Measurements from ENCODE around the gene UBE2E2.

UBE2E2 gene

DNA sequence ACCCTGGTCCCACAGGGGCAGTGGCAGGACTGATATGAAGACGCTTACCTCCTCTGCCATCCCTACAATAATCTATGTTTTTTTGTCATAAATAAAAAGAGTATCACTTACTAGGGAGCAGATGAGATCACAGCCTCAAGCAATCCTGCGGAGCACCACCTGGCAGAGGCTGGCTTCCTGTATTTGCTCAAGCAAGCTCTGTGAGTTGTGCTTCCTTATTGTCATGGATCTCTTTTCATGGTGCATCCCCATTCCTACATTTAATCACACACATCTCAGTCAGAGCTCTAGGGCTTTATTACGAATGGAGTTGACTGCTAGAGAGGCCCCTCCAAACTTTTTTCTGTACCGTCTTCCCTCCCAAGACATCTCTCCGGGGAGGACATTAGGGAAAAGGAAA is 186.0 kb downstream of the UBE2E2 start:
- DNase-seq (ENCODE audit: low read depth in 2 of 2): no peak

DNA sequence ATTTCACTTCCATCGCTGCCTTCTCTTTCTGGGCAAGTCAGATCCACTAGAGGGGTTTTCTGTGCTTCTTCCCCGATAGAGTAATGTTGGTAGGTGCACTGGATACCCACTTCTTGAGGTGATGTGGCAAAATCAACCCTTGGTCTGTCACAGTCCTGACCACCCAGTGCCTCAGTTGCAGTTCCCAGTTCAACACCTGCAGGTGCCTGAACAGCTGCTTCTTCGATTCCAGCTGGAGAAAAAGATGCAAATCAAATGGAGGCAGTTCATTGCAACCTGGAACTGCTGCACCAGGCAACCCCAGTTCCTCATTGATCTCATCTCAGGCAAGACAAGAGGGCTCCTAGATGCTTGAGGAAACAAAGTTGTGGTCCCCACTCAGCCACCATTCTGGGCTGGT is 186.6 kb downstream of the UBE2E2 start:
- DNase-seq (ENCODE audit: low read depth in 2 of 2): no peak

GRCh38 chr3:23390446-23390845 is 187.3 kb downstream of the UBE2E2 start:
- DNase-seq (ENCODE audit: low read depth in 2 of 2): no peak

DNA sequence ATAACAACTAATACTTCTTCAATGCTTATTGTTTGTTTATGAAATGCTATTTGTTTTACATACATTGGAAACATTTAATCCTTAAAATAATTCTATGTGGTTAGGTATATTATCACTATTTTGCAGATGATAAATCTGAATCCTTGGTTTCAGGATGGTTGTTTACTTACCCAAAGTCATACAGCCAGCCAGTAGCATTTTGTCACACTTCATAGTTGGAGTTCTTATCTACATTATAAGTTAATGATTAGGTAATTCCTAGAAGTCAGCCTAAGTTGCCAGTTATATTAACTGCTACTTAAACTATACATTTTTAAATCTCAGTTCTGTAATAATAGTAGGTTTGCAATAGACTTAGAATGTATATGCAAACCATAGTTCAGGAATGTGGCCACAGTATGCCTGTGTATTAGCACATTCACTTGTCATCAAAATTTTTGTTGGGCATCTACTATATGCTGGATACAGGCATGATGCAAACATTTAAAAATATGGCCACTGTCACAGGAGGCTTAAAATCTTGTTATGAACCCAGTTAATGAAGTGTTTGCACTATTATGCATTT is 187.9 kb downstream of the UBE2E2 start:
- DNase-seq (ENCODE audit: low read depth in 2 of 2): no peak

- no peak for DNase-seq (ENCODE audit: low read depth in 2 of 2)
Measured at GRCh38 chr3:23395115-23395514, 192.0 kb downstream of the UBE2E2 start.

DNA sequence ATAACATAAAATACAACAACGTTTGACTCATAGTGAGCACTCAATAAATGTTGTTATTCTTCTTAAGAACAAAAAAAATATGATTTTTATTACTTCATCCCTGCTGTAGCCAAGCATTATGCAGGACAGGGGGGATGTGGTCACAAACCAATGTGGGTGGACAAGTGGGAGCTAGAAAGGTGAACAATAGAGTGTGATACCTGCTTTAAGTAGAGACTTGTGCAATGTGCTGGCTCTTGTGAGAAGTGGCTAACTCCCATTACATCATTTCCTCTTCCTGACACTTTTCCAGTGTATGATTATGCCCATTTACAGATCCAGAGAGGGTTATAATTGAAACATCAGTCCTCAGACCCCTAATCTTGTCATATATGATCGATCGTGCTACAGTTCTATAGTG is 193.6 kb downstream of the UBE2E2 start:
- no peak for DNase-seq (ENCODE audit: low read depth in 2 of 2)

- no peak for DNase-seq (ENCODE audit: low read depth in 2 of 2)
Measured at GRCh38 chr3:23399221-23399620, 196.1 kb downstream of the UBE2E2 start.

GRCh38 chr3:23402728-23403492 is 199.8 kb downstream of the UBE2E2 start:
- no peak for DNase-seq (ENCODE audit: low read depth in 2 of 2)

DNA sequence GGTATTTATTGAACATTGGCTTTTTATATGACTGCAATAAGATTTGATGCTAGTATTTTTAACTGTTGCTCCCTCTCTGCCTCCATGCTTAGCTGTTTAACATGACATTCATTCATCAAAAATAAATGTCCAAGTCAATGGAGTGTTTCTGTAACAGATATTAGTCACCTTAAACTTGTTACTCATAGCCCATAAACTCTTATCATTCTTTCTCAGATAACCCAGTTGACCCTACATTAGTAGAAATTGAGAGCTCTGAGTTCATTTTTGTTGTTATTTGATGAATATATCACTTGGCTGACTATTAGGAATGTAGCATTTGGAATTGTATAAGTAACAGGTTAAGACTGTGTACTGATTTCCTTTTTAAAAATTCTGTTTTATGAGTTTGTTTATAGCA is 201.1 kb downstream of the UBE2E2 start:
- no peak for DNase-seq (ENCODE audit: low read depth in 2 of 2)

- DNase-seq (ENCODE audit: low read depth in 2 of 2): no peak
Measured at GRCh38 chr3:23405081-23405480, 202.0 kb downstream of the UBE2E2 start.

GRCh38 chr3:23406601-23407000 is 203.5 kb downstream of the UBE2E2 start:
- no peak for DNase-seq (ENCODE audit: low read depth in 2 of 2)

DNA sequence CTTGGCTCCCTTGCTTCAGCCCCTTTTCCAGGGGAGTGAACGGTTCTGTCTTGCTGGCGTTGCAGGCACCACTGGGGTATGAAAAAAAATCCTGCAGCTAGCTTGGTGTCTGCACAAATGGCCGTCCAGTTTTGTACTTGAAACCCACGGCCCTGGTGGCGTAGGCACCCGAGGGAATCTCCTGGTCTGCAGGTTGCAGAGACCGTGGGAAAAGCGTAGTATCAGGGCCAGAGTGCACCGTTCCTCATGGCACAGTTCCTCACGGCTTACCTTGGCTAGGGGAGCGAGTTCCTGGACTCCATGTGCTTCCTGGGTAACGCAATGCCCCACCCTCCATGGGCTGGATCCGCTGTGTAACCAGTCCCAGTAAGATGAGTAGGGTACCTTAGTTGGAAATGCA is 214.9 kb downstream of the UBE2E2 start:
- no peak for DNase-seq (ENCODE audit: low read depth in 2 of 2)

- no peak for DNase-seq (ENCODE audit: low read depth in 2 of 2)
Measured at GRCh38 chr3:23421811-23422516, 218.8 kb downstream of the UBE2E2 start.

GRCh38 chr3:23422517-23422851 is 219.4 kb downstream of the UBE2E2 start:
- DNase-seq (ENCODE audit: low read depth in 2 of 2): no peak

DNA sequence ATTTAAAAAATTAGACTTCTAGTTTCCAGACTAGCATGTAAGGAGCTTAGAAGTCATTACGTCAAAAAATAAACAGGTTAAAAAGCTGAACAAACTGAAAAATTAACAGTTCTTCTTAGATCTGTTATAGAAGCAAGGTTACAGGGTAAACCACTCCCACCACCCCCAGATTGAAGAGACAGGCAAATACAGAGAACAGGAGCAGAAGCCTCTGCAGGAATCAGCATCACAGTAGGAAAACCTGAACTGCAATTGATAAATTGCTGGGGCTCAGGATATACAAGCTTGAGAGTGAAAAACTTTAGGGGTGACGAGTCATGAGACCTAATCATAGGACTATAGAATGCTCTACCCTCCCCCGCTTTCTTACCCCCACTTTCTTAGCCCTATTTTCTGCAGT is 222.3 kb downstream of the UBE2E2 start:
- no peak for DNase-seq (ENCODE audit: low read depth in 2 of 2)

GRCh38 chr3:23430781-23431398 is 227.8 kb downstream of the UBE2E2 start:
- DNase-seq (ENCODE audit: low read depth in 2 of 2): no peak

DNA sequence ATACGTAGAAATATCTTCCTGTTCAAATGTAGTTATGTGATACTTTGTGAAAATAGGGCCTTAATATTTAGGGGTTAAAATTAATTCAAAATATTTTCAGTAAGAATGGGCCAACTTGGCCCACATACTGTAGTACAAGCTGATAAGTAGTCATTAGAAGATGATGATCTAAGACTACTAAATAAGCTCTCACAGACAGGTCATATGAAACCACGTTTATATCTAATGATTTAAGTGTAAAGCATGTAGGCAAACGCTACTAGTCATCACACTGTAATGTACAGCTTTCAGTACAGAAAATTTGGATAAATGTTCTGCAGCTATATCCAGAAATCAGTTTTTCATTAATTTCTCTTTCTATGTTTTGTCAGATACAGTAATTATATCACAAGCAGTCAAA is 228.6 kb downstream of the UBE2E2 start:
- no peak for DNase-seq (ENCODE audit: low read depth in 2 of 2)

DNA sequence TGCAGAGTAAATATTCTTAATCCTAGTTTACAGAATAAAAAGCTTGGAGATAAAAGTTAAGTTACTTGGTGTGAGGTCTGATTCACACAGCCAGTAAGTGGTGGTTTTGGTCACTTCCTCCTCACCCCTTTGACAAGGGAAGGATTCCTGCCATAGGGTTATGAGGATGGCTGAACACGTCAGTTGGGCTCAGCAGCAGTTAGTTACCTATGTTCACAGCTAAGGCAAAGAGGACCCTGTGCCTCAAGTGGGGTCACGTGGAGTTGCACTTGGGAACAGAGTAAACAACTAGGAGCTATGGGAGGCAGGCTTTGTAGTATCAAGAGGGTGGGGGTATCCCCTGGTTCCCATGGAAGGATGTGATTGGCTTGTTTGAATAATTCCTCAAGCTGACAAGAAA is 232.2 kb downstream of the UBE2E2 start:
- DNase-seq (ENCODE audit: low read depth in 2 of 2): no peak

- DNase-seq (ENCODE audit: low read depth in 2 of 2): no peak
Measured at GRCh38 chr3:23435904-23436303, 232.8 kb downstream of the UBE2E2 start.

GRCh38 chr3:23437484-23438145 is 234.5 kb downstream of the UBE2E2 start:
- no peak for DNase-seq (ENCODE audit: low read depth in 2 of 2)

DNA sequence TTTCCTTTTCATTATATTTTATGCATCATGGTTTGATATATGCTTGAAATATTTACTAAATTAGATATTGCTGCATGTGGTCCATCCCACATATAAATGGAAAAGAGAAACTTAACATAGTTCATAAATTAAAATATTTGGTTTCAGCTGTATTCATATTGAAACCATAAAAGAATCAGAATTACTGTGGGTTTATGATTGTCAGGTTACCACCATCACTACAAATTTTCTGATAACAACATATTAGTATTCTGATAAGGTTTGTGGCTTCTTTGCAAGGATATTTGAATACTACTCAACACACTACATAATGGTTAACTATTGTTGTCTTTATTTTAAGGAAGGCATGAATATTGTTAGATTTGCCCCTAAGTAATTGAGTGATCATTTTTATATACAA is 235.5 kb downstream of the UBE2E2 start:
- DNase-seq (ENCODE audit: low read depth in 2 of 2): no peak

DNA sequence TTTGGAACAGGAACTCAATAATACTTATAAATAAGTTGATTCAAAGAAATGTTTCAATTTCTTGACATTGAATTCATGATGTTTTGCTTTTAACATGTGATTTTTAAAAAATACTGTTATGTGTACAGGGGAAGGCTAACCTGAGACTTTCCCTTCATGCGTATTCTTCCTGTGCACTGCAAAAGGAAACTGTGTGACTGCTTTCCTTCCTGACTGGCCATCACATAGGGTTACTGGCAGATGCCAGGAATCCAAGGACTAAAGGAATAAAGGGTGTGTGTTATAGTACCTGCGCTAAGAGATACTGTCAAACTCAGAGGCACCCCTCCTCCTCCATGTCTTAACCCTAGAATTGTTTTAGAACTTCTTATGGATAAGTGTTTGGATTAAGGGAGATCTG is 236.0 kb downstream of the UBE2E2 start:
- DNase-seq (ENCODE audit: low read depth in 2 of 2): no peak
